Thoracic aorta (tissue), 2 donors: ENCODE results near the gene APBA2. TPM values are rescaled to one million over a fixed set of nuclear protein-coding genes. Genes with fewer than 3 reads are reported as not detected.

ENCODE experiments used
- ATAC-seq: fragments of 150-250 bp; one replicate; pipeline ENCODE4 v1.8.0; 2017; ENCODE audit warnings: low read depth; ENCODE audit not compliant: insufficient number of reproducible peaks, low FRiP score
- DNase-seq: peaks from one replicate; pipeline ENCODE4 v3.0.0-alpha.2; 2020; ENCODE audit warnings: low spot score
- H3K27ac ChIP-seq, 2 donors: fragments of 200-600 bp; sonication (generic); 1 replicate in 1 of 2; 2 replicates in 1 of 2; pipeline ENCODE4 v1.5.1; 2016; ENCODE audit warnings: mild to moderate bottlenecking in 2 of 2, moderate library complexity in 2 of 2
- H3K27me3 ChIP-seq: fragments of 200-600 bp; sonication (generic); replicated peaks from 2 replicates; pipeline ENCODE4 v1.6.0; 2016; ENCODE audit warnings: mild to moderate bottlenecking; ENCODE audit not compliant: insufficient read depth
- H3K36me3 ChIP-seq: fragments of 200-600 bp; sonication (generic); one replicate; pipeline ENCODE4 v1.5.1; 2016
- H3K4me1 ChIP-seq, 2 donors: fragments of 200-600 bp; sonication (generic); 1 replicate in 1 of 2; 2 replicates in 1 of 2; pipeline versions ENCODE4 v1.5.1 to v1.6.0; 2016; ENCODE audit warnings: low read depth in 2 of 2, mild to moderate bottlenecking in 1 of 2; ENCODE audit not compliant: control insufficient read depth in 1 of 2
- H3K4me3 ChIP-seq: fragments of 200-600 bp; sonication (generic); 2 replicates; pipeline ENCODE4 v1.5.1; 2016; ENCODE audit warnings: mild to moderate bottlenecking
- H3K9me3 ChIP-seq: fragments of 200-600 bp; sonication (generic); 2 replicates; pipeline ENCODE4 v1.5.1; 2016
- total RNA-seq, 2 donors: library from RNA; depleted of rRNA; stranded (reverse); fragments of >200 nt; gene quantifications; one replicate each; pipeline versions ENCODE4 v1.1.0 to v1.2.3, GENCODE V29; 2016
- TF ChIP-seq, protein P1 (sequence below): fragments of 200-600 bp; sonication (generic); IDR thresholded peaks from one replicate; pipeline ENCODE4 v1.5.1; 2019; ENCODE audit warnings: antibody characterized with exemption

The APBA2 gene
- total RNA-seq, 2 donors from 2014 or later: 4.9 to 5.6 TPM

- Histone ChIP-seq H3K4me1 (no peaks in the 10 kb centered on the region), H3K9me3 (no peaks in the 10 kb centered on the region), H3K27me3 (no peaks in the 10 kb centered on the region), H3K36me3 (no peaks in the 10 kb centered on the region), H3K27ac (no peak overlapping the region), H3K4me3 (no peak overlapping the region)
- DNase-seq (no peak), ATAC-seq (no peak)
- TF ChIP-seq, protein P1, sequence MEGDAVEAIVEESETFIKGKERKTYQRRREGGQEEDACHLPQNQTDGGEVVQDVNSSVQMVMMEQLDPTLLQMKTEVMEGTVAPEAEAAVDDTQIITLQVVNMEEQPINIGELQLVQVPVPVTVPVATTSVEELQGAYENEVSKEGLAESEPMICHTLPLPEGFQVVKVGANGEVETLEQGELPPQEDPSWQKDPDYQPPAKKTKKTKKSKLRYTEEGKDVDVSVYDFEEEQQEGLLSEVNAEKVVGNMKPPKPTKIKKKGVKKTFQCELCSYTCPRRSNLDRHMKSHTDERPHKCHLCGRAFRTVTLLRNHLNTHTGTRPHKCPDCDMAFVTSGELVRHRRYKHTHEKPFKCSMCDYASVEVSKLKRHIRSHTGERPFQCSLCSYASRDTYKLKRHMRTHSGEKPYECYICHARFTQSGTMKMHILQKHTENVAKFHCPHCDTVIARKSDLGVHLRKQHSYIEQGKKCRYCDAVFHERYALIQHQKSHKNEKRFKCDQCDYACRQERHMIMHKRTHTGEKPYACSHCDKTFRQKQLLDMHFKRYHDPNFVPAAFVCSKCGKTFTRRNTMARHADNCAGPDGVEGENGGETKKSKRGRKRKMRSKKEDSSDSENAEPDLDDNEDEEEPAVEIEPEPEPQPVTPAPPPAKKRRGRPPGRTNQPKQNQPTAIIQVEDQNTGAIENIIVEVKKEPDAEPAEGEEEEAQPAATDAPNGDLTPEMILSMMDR: no peak
Observed at GRCh38 chr15:29081781-29082180, 196.0 kb downstream of the APBA2 start.

GRCh38 chr15:29083161-29083560 is 197.4 kb downstream of the APBA2 start:
- ATAC-seq (no peak), DNase-seq (no peak)
- H3K4me3 ChIP-seq: no peak overlapping the region
- no peaks in the 10 kb centered on the region for H3K4me1 ChIP-seq
- H3K36me3 ChIP-seq: no peaks in the 10 kb centered on the region
- no peaks in the 10 kb centered on the region for H3K9me3 ChIP-seq
- H3K27ac ChIP-seq: no peak overlapping the region
- TF ChIP-seq, protein P1: no peak
- no peaks in the 10 kb centered on the region for H3K27me3 ChIP-seq

DNA sequence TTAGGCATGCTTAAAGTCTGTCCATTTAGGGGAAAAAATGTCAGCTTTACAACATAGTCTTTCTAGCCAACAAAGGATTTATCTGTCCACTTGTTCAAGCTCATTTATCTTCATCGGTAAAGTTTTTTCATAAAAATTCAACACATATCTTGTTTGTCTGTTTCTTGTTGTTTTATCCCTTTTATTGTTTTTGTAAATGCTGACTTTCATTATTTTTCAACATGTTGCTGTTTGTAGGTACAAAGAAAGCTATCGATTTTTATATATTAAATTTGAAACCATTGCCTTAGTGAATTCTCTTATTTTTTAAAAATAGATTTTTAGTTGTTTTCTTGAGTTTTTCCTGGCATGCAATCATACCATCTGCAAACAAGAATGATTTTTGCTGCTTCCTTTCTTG is 198.1 kb downstream of the APBA2 start:
- no peak overlapping the region for H3K27ac ChIP-seq
- TF ChIP-seq, protein P1: no peak
- ATAC-seq (no peak), DNase-seq (no peak)
- no peaks in the 10 kb centered on the region for H3K27me3 ChIP-seq
- no peak overlapping the region for H3K4me3 ChIP-seq
- no peaks in the 10 kb centered on the region for H3K36me3 ChIP-seq
- H3K4me1 ChIP-seq: no peaks in the 10 kb centered on the region
- H3K9me3 ChIP-seq: no peaks in the 10 kb centered on the region

- ATAC-seq: no peak
- TF ChIP-seq, protein P1: no peak
- H3K4me1 ChIP-seq: no peaks in the 10 kb centered on the region
- no peak for DNase-seq
- H3K27me3 ChIP-seq: no peaks in the 10 kb centered on the region
- H3K9me3 ChIP-seq: no peaks in the 10 kb centered on the region
- H3K36me3 ChIP-seq: no peaks in the 10 kb centered on the region
- no peak overlapping the region for H3K4me3 ChIP-seq
- no peak overlapping the region for H3K27ac ChIP-seq
Observed at GRCh38 chr15:29086001-29086400, 200.2 kb downstream of the APBA2 start.

DNA sequence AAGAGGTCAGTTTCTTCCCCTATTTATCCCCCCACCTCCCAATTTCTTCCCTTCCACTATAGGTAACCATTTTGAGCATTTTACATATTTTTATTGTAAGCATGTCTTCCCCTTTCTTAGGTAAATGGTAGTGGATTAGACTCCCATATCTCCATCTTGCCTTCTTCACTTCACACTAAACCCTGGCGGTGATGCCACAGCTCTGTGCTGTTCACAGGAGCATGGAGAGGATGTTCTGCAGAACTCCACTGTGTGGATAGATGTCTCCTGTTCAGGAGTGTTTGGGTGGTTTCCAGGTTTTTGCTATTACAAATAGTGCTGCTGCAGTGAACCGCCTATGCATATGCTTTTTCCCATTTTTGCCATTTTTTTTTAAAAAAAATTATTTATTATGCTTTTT is 201.1 kb downstream of the APBA2 start:
- TF ChIP-seq, protein P1: no peak
- no peak for DNase-seq
- no peak for ATAC-seq
- H3K27ac ChIP-seq: no peak overlapping the region
- no peaks in the 10 kb centered on the region for H3K27me3 ChIP-seq
- no peaks in the 10 kb centered on the region for H3K9me3 ChIP-seq
- H3K4me1 ChIP-seq: no peaks in the 10 kb centered on the region
- no peak overlapping the region for H3K4me3 ChIP-seq
- H3K36me3 ChIP-seq: no peaks in the 10 kb centered on the region
